Esophagus muscularis mucosa (tissue), 3 donors: Measurements from ENCODE around the gene NAGPA.

ENCODE experiments used
- CTCF ChIP-seq, 3 experiments: fragments of 200-600 bp in 2 of 3; fragments of 450-650 bp in 1 of 3; sonication (generic) in 2 of 3; IDR thresholded peaks; one replicate each; pipeline ENCODE4 v1.5.1; 2017 to 2019; ENCODE audit warnings: antibody characterized with exemption in 3 of 3, mild to moderate bottlenecking in 2 of 3, moderate library complexity in 1 of 3
- POLR2A ChIP-seq: fragments of 450-650 bp; IDR thresholded peaks from one replicate; pipeline ENCODE4 v1.6.1; 2017; ENCODE audit warnings: antibody characterized with exemption, moderate library complexity, mild to moderate bottlenecking, low read depth

GRCh38 chr16:5031601-5032000, 2.1 kb downstream of the NAGPA start:
- TF ChIP-seq CTCF (IDR thresholded peaks at IDR 0.05) (no peak), POLR2A (no peak)
